NCI-H524 treated with DMSO at 0.1 percent for 48 hours (cell line): ENCODE measurements around the gene ADRA2A.

Source experiments
- DNase-seq: peaks from one replicate; lab custom pipeline; 2025; lab: John Stamatoyannopoulos, UW

ADRA2A gene

DNA sequence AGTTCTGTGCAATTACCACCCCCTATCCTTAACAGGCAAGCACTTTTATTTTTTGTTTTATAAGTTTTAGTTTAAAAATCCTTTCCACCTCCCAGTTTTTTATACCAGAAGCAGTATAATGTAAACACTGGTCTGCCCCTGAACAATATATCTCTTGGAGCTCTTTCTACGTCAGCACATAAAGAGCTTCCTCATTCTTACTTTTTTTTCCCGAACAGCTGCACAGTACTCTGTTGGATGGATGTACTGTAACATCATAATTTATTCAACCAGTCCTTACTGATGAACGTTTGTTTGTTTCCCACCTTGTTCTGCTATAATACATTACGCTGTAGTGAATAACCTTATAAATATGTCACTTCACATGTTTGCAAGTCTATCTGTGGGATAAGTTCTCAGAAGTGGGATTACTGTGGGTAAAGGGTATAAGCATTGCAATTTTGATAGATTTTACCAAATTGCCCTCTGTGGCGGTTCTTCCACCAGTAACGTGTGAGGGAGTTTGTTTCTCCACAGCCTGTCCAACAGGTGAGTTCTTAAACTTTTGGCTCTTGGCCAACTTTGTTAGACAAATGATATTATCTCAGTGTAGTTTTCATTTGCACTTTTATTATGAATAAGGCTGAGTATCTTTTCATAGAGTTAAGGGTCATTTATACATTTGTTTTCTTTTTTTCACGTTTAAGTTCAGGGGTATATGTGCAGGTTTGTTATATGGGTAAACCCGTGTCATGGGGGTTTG lies 32.8 kb downstream of the ADRA2A start:
- no peak for DNase-seq

- DNase-seq: no peak
These were observed 33.9 kb downstream of the ADRA2A start for GRCh38 chr10:111110771-111111170.

DNA sequence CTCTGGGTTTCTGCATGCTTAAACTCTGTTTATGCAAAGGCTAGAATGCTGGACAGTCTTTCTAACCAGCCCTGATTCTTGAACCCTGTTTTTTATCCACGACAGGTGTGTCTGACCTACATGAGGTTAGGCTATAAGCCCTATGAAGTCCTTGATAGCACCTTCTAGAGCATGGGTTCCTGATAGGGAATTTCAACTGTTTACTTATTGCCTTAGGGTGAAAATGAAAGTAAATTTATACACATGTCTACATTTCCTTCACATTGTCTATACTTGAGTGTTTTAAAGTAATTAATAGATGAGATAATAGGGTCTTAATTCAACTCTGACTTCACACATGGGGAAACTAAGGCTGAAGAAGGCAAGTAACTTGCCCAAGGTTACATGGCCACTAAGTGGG lies 35.5 kb downstream of the ADRA2A start:
- no peak for DNase-seq

GRCh38 chr10:111113238-111113960 lies 36.6 kb downstream of the ADRA2A start:
- no peak for DNase-seq

DNA sequence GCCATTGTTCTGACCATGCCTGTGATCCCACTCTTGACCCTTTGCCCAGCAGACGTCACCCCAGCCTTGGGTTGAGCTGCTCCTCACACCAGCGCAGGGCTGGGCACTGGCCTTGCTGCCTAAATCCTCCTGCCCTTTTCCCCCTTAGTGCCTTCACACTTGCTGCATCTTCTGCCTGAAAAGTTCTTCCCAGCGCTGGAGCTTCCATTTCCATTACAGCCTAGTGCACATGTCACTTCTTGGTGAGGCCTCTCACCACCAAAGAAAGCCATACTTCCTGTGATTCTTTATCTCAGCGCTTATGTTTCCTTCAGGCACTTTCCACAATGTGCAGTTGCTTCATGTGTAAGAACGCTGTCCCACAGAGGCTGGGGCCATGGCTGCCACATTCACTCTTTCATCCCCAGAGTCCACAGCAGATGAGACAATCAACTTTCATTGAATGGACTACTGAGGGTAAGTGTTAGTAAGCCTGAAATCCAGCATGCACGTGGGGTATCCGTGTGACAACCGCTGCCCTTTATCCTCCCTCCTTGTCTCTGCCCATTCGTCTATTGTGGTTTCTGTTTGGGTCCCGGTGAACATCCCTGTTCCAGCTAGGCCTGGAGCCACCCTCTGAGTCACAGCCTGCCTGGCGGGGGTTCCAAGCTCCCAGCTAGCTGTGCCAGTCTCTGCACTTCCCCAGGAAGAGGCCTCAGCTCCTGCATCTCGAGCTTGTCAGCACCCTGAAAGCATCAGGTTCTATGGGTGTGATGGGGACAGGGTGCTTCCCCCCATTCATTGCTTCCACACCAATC lies 37.3 kb downstream of the ADRA2A start:
- no peak for DNase-seq

DNA sequence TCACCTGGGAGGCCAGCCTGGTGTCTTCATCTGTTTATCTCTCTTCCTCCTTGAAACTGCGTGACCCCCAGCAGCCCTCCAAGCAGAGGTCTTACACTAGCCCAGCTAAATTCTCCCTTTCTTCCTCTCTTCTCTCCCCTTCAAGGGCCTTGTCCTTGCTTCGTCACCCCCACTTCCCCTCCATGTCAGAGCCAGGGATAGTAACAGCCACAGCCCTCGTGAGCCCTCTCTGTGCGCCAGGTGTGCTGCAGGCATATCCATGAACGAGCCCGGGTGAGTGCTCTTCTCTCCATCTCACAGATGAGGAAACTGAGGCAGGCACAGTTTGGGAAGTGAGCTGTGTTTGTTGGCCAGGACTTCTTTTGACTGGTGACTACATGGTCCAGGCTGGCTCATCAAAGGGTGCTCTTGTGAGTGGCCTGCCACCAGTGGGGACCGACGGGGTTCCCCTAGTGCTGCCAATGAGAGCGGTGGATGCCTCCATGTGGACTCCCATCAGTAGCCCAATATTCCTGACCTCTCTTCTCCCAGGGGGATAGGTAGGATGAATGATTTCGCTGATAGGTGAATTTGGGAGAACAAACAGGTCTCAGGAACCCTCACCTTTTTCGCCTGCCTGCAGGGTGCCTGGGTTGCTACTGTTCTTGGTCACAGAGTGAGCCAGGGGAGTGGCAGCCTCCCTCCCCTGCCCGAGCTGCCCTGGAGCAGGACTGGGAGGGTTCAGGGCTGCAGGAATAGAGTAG lies 38.1 kb downstream of the ADRA2A start:
- no peak for DNase-seq

DNA sequence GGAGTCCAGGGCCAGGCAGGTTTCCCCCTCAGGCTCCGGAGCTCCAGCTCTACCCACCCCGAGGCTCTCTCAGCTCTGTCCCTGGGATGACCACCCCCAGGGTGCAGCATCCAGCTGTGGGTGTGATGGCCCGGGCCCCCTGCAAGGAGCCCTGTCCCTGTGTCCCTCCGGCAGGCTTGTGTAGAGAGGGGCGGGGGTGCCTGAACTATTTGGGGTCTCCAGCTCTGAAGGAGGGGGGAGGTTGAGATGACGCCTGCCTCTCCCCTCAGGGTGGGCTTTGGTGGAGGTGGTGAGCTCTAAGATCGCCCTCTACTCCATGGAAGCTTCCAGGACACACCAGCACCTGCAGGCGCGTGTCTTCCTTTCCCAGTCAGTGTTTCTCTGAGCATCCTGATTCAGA lies 39.4 kb downstream of the ADRA2A start:
- no peak for DNase-seq

DNA sequence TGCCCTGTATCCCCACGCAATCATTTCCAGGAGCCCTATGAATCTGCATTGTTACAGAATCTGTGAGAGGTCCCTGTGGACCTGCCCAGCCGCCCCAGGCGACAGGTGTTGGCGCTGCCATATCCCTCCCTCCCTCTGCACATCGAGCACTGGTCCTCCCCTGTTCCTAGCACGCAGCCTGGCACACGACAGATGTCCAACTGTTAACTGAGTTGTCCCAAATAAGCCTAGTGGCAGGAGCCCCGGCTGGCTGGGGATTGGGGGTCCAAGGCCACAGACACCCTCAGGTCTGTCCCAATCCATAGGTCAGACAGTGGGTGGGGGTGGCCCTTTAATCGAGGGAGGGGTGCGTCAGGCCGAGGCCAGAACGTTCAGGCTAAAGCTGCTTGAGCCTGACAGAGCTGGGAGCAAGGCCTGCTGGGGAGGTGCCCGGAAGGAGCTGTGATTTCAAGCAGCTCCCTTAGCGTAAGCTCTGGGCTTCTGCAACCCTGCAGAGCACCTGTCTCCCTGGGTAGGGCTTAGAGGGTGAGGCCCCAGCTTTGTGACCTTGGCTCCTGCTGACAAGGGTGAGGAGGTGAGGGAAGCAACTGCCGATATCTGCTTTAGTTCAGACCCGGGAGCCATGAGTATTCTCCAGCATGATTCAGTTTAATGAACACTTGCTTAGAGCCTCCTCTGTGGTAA lies 40.1 kb downstream of the ADRA2A start:
- no peak for DNase-seq

DNA sequence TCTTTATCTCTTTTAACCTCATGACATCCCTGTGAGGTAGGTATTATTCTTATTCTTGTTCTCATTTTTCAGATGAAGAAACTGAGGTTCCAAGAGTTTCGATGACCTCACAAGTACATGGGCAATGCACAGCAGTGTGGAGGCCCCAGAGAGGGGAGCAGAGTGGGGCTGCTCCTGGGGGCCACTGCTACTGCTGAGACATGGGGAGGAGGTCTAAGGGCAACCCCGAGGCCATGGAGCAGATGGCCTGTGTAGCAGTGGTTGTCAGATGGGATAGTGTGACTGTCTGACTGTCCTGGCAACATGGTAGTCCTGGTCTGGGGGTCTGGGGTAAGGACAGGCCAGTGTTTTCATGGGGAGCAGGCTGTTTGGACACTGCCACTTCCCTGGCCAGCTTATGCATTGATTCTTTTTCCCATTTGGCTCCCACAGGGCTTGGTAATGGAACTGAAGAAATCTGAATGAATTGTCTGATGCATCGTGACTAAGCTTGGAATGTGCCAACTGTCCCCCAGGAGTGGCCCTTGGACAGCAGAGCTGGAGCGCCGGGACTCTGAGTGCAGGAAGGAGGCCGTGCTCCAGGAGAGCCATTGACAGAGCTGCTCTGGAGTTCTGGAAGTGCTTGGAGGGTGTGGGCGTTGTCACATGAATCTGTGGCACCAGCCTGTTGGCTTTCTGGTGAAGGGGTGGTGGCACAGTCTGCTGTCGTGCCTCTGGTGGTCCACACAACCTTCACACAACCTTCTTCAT lies 40.9 kb downstream of the ADRA2A start:
- no peak for DNase-seq

DNA sequence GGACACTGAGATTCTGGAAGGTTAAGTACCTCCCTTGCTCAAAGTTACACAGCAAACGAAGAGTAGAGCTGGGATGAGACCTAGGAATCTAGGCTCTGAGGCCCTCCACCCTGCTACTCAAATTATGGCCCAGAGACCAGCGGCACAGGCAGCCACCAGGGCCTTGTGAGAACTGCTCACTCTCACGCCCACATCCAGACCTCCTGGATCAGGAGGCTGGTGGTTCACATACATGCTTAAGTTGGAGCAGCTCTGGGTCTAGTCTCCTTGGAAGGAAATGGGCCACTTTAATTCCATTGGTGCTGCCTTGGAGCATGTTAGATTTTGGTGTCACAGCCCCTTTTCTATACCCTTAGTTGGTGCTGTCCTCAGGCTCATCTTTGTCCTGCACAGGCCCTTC lies 41.9 kb downstream of the ADRA2A start:
- no peak for DNase-seq

- no peak for DNase-seq
These were observed 42.8 kb downstream of the ADRA2A start for GRCh38 chr10:111119637-111120036.

GRCh38 chr10:111122127-111122526 lies 45.3 kb downstream of the ADRA2A start:
- no peak for DNase-seq

DNA sequence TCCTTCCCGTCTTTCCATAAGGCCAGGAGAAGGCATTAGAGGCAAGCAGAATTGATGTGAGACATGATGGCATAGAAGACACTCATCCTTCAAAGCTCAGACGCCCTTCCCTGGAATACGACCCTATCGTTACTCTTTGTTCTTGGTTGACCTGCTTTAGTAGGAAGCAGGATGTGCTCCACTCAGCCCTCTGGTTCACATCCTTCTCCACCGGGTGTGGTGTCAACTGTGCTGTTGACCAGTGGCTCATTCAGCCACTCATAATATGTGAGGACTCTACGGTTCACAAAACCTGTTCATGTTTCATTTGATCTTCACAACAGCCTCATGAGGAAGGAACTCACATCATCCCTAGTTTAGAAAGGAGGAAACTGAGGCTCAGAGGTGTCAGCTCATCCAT lies 47.1 kb downstream of the ADRA2A start:
- DNase-seq: no peak

- no peak for DNase-seq
These were observed 48.3 kb downstream of the ADRA2A start for GRCh38 chr10:111125102-111125501.

- DNase-seq: no peak
These were observed 49.2 kb downstream of the ADRA2A start for GRCh38 chr10:111126077-111126476.

DNA sequence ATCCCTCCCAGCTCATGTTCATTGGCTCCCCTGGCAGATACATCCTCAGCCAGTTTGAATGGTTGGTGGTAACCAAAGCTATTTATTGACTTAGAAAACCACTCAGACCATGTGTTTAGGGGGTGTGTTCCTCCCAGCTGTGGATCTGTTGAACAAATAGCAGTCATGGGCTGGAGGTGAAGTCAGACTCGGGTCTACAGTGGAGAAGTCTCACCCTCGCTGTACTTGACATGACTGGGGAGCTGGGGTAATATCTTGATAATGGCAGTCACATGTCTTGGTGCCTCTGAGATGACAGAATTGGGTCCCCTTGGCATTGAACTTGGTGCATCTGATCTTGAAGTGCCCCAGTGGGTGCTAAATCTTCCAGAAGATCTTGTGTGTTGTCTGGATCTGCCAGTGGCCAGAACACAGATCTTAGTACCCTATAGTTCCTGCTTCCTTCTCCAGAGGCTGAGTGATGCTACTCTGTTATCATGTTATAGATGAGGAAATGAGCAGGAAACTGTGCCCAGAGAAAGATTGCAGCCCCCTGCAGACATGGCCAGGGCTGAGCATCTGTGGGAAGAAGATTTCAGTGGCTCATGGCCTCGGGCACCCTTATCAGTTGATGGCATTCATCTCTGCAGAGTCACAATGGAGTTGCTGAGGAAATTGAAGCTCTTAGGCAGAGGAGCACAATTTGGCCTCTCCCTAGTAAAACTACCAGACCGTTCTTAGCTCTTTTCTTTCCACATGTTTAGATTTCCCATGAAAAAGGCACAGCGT lies 50.4 kb downstream of the ADRA2A start:
- DNase-seq: no peak

GRCh38 chr10:111128331-111129180 lies 51.7 kb downstream of the ADRA2A start:
- DNase-seq: no peak

DNA sequence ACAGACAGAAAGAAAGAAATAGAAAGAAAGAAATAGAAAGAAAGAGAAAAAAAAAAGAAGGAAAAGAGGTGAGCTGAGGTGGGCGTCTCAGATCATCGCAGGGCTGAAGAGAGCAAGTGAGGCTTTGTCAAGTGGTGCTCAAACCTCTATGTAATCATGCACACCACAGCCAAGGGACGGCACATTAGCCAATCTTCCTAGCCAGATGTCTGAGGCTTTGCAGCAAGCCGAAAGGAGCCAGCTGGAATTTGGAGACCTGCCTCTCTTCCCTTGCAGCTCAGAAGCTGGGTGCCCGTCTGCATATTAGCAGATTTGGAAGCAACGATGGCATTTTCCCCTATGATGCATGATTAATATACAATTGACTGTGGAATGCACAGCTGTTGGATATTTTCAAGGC lies 52.5 kb downstream of the ADRA2A start:
- DNase-seq: no peak

DNA sequence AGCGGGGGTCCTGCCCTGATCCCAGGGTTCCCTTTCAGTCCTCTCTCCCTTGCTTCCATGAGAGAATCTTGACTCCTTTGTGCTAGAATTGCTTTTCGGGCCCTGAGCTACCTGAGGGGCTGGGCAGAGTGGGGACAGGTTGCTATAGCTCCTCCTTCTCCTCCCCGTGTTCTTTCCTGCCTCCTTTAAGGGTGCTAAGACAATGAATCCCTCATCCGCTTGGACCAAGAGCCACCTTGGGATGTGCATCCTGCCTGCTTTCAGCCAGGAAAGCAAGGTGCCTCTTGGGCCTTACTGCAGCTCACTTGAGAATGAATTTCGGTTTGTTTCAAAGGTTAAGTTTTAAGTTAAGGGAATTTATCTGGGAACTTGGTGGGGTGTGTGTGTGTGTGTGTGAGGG lies 53.6 kb downstream of the ADRA2A start:
- DNase-seq: no peak
